Astrocyte (in vitro differentiated cells and primary cell): ENCODE measurements around the gene RALGDS.

ENCODE experiments used
- EZH2 ChIP-seq: IDR thresholded peaks from 2 replicates; pipeline ENCODE4 v1.6.1; 2012; ENCODE audit warnings: mild to moderate bottlenecking, low read length, inconsistent platforms; ENCODE audit not compliant: insufficient read depth
- TF ChIP-seq, protein P1 (sequence below): IDR thresholded peaks from 2 replicates; pipeline ENCODE4 v1.5.1; 2011; ENCODE audit warnings: low read depth, mild to moderate bottlenecking, inconsistent platforms, low read length, moderate library complexity; ENCODE audit not compliant: insufficient read depth

DNA sequence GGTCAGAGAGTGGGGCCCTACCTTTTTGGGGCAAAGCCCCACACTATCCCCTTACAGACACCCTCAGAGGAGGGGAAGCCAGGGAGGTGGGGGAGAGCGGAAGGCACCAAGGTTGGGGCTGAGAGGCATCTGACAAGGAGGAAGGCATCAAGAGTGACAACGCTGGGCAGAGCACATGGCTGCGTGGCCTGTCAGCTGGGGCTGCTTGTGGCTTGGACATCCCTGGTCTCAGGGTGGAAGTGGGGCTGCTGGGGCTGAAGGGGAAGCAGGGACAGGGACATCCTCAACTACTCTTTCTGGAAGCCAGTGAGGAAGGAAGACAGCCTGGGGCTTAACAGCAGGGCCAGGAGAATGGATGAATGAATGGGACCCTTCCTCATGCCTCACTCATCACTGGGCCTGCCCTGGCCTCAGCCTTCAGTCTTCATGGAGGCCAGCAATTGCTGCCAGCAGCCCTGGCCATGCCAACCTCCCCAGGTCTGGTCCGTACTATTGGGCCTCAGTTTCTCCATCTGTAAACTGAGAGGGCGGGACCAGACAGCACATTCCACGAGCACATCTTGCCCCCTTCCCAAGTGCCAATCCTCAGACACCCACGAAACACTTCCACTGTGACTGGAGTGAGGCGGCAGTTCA lies 993 bp upstream of the RALGDS start:
- TF ChIP-seq, protein P1, sequence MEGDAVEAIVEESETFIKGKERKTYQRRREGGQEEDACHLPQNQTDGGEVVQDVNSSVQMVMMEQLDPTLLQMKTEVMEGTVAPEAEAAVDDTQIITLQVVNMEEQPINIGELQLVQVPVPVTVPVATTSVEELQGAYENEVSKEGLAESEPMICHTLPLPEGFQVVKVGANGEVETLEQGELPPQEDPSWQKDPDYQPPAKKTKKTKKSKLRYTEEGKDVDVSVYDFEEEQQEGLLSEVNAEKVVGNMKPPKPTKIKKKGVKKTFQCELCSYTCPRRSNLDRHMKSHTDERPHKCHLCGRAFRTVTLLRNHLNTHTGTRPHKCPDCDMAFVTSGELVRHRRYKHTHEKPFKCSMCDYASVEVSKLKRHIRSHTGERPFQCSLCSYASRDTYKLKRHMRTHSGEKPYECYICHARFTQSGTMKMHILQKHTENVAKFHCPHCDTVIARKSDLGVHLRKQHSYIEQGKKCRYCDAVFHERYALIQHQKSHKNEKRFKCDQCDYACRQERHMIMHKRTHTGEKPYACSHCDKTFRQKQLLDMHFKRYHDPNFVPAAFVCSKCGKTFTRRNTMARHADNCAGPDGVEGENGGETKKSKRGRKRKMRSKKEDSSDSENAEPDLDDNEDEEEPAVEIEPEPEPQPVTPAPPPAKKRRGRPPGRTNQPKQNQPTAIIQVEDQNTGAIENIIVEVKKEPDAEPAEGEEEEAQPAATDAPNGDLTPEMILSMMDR: no peak
- TF ChIP-seq EZH2: no peak
